H9 (cell line): ENCODE data around the gene LAMTOR5. TPM values are rescaled to one million over a fixed set of nuclear protein-coding genes. Genes with fewer than 3 reads are reported as not detected.

Source experiments
- DNase-seq: peaks from one replicate; pipeline ENCODE4 v3.0.0-alpha.2; 2017
- H2AFZ ChIP-seq: one replicate; pipeline ENCODE4 v1.6.1; 2013; ENCODE audit warnings: mild to moderate bottlenecking, low read length, control low read depth, moderate library complexity
- H2AK5ac ChIP-seq: 2 replicates; pipeline ENCODE4 v1.6.1; 2013; ENCODE audit warnings: low read length, control low read depth, mixed read lengths; ENCODE audit not compliant: insufficient read length
- H2BK120ac ChIP-seq: one replicate; pipeline ENCODE4 v1.6.1; 2013; ENCODE audit warnings: low read depth, mild to moderate bottlenecking, low read length, control low read depth, inconsistent platforms; ENCODE audit not compliant: poor library complexity, severe bottlenecking
- H2BK12ac ChIP-seq: 2 replicates; pipeline ENCODE4 v1.6.1; 2013; ENCODE audit warnings: low read length, control low read depth, mixed read lengths, low read depth; ENCODE audit not compliant: insufficient read length
- H2BK15ac ChIP-seq: 2 replicates; pipeline ENCODE4 v1.6.1; 2013; ENCODE audit warnings: low read depth, low read length, control low read depth
- H2BK20ac ChIP-seq: one replicate; pipeline ENCODE4 v1.6.1; 2013; ENCODE audit warnings: low read depth, mild to moderate bottlenecking, low read length, control low read depth, inconsistent platforms; ENCODE audit not compliant: poor library complexity, severe bottlenecking
- H2BK5ac ChIP-seq: 2 replicates; pipeline ENCODE4 v1.6.1; 2013; ENCODE audit warnings: low read length, control low read depth, mixed read lengths; ENCODE audit not compliant: insufficient read length
- H3K14ac ChIP-seq: 2 replicates; pipeline ENCODE4 v1.6.1; 2013; ENCODE audit warnings: low read length, control low read depth; ENCODE audit not compliant: insufficient read depth
- H3K18ac ChIP-seq: 2 replicates; pipeline ENCODE4 v1.6.1; 2013; ENCODE audit warnings: low read depth, mild to moderate bottlenecking, mixed read lengths, low read length, control low read depth; ENCODE audit not compliant: insufficient read length
- H3K23ac ChIP-seq: 2 replicates; pipeline ENCODE4 v1.6.1; 2013; ENCODE audit warnings: low read length, control low read depth, mixed read lengths, low read depth; ENCODE audit not compliant: insufficient read length
- H3K23me2 ChIP-seq: 2 replicates; pipeline ENCODE4 v1.6.1; 2013; ENCODE audit warnings: low read depth, mild to moderate bottlenecking, mixed read lengths, low read length, control low read depth; ENCODE audit not compliant: insufficient read length, poor library complexity, severe bottlenecking
- H3K27ac ChIP-seq: 2 replicates; pipeline ENCODE4 v1.5.1; 2013; ENCODE audit warnings: low read length, control low read depth, mixed read lengths, low read depth; ENCODE audit not compliant: insufficient read length
- H3K27me3 ChIP-seq: 2 replicates; pipeline ENCODE4 v1.6.1; 2013; ENCODE audit warnings: low read length, control low read depth, inconsistent platforms; ENCODE audit not compliant: insufficient read depth
- H3K4ac ChIP-seq: 2 replicates; pipeline ENCODE4 v1.6.1; 2013; ENCODE audit warnings: low read depth, mild to moderate bottlenecking, control low read depth, inconsistent platforms, low read length, moderate library complexity
- H3K4me1 ChIP-seq: 2 replicates; pipeline ENCODE4 v1.6.1; 2013; ENCODE audit warnings: low read length, control low read depth, inconsistent platforms; ENCODE audit not compliant: insufficient read depth
- H3K4me2 ChIP-seq: 2 replicates; pipeline ENCODE4 v1.6.1; 2013; ENCODE audit warnings: low read length, control low read depth, mixed read lengths; ENCODE audit not compliant: insufficient read length, insufficient read depth
- H3K56ac ChIP-seq: 2 replicates; pipeline ENCODE4 v1.6.1; 2013; ENCODE audit warnings: low read depth, mild to moderate bottlenecking, mixed read lengths, low read length, control low read depth; ENCODE audit not compliant: insufficient read length
- H3K79me1 ChIP-seq: 2 replicates; pipeline ENCODE4 v1.6.1; 2013; ENCODE audit warnings: low read depth, mild to moderate bottlenecking, moderate library complexity, low read length, control low read depth, inconsistent platforms; ENCODE audit not compliant: insufficient read depth, poor library complexity, severe bottlenecking
- H3K79me2 ChIP-seq: 2 replicates; pipeline ENCODE4 v1.6.1; 2013; ENCODE audit warnings: low read length, control low read depth, inconsistent platforms; ENCODE audit not compliant: insufficient read depth
- H3K9ac ChIP-seq: 2 replicates; pipeline ENCODE4 v1.6.1; 2013; ENCODE audit warnings: low read length, control low read depth, mixed read lengths; ENCODE audit not compliant: insufficient read length; ENCODE audit errors: extremely low read depth
- H3K9me3 ChIP-seq: one replicate; pipeline ENCODE4 v1.6.1; 2013; ENCODE audit warnings: low read depth, low read length, inconsistent platforms; ENCODE audit not compliant: control insufficient read depth
- H3T11ph ChIP-seq: one replicate; pipeline ENCODE4 v1.6.1; 2013; ENCODE audit warnings: mild to moderate bottlenecking, low read length, control low read depth, inconsistent platforms
- H4K20me1 ChIP-seq: one replicate; pipeline ENCODE4 v1.6.1; 2013; ENCODE audit not compliant: control insufficient read depth, insufficient read length, insufficient read depth
- H4K5ac ChIP-seq: 2 replicates; pipeline ENCODE4 v1.6.1; 2013; ENCODE audit warnings: low read depth, mild to moderate bottlenecking, mixed read lengths, low read length, control low read depth; ENCODE audit not compliant: insufficient read length
- H4K8ac ChIP-seq: replicated peaks from 2 replicates; pipeline ENCODE4 v1.6.1; 2013; ENCODE audit warnings: low read length, control low read depth, mixed read lengths, low read depth; ENCODE audit not compliant: insufficient read length
- H4K91ac ChIP-seq: 2 replicates; pipeline ENCODE4 v1.6.1; 2013; ENCODE audit warnings: low read depth, mild to moderate bottlenecking, moderate library complexity, mixed read lengths, low read length, control low read depth; ENCODE audit not compliant: insufficient read length
- H3K27ac Mint-ChIP-seq, 3 experiments: 2 replicates in 2 of 3; 3 replicates in 1 of 3; pipeline ENCODE4 v1.8.0; 2020 to 2021; ENCODE audit warnings: mixed read lengths in 3 of 3, mild to moderate bottlenecking in 1 of 3, moderate library complexity in 1 of 3
- H3K27me3 Mint-ChIP-seq: 2 replicates; pipeline ENCODE4 v1.8.0; 2021; ENCODE audit warnings: low read depth, mild to moderate bottlenecking, moderate library complexity, mixed read lengths
- H3K36me3 Mint-ChIP-seq, 3 experiments: 2 replicates in 2 of 3; 3 replicates in 1 of 3; pipeline ENCODE4 v1.8.0; 2020 to 2021; ENCODE audit warnings: low read depth in 3 of 3, mixed read lengths in 3 of 3; ENCODE audit not compliant: insufficient read depth in 1 of 3
- H3K4me1 Mint-ChIP-seq, 2 experiments: 2 replicates each; pipeline ENCODE4 v1.8.0; 2020; ENCODE audit warnings: mixed read lengths in 2 of 2
- H3K4me3 Mint-ChIP-seq, 2 experiments: 2 replicates in 1 of 2; 3 replicates in 1 of 2; pipeline ENCODE4 v1.8.0; 2020 to 2021; ENCODE audit warnings: mild to moderate bottlenecking in 2 of 2, mixed read lengths in 2 of 2, moderate library complexity in 1 of 2
- H3K9me3 Mint-ChIP-seq, 2 experiments: 2 replicates in 1 of 2; 3 replicates in 1 of 2; pipeline ENCODE4 v1.8.0; 2020; ENCODE audit warnings: mild to moderate bottlenecking in 2 of 2, mixed read lengths in 2 of 2, moderate library complexity in 1 of 2
- WGBS: extraction: QIAGEN DNeasy Blood & Tissue Kit; methylation state at CpG from one replicate; pipeline ENCODE4 v1.1.7; 2013; ENCODE audit warnings: missing lambda C conversion rate, low lambda C conversion rate, mixed read lengths; ENCODE audit not compliant: insufficient read length; ENCODE audit errors: extremely low coverage; 5-methylcytosine and 5-hydroxymethylcytosine counted together
- total RNA-seq: library from RNA; stranded (reverse); gene quantifications from 2 replicates; pipeline ENCODE4 v1.2.1, GENCODE V29; 2021
- TF ChIP-seq, protein P1 (sequence below): fragments of 200-600 bp; sonication (generic); conservative IDR thresholded peaks from 3 replicates; pipeline ENCODE4 v1.8.0; 2021; ENCODE audit warnings: antibody characterized with exemption, mild to moderate bottlenecking

Gene LAMTOR5
- total RNA-seq, 1 experiment from 2014 or later, result 108 TPM

DNA sequence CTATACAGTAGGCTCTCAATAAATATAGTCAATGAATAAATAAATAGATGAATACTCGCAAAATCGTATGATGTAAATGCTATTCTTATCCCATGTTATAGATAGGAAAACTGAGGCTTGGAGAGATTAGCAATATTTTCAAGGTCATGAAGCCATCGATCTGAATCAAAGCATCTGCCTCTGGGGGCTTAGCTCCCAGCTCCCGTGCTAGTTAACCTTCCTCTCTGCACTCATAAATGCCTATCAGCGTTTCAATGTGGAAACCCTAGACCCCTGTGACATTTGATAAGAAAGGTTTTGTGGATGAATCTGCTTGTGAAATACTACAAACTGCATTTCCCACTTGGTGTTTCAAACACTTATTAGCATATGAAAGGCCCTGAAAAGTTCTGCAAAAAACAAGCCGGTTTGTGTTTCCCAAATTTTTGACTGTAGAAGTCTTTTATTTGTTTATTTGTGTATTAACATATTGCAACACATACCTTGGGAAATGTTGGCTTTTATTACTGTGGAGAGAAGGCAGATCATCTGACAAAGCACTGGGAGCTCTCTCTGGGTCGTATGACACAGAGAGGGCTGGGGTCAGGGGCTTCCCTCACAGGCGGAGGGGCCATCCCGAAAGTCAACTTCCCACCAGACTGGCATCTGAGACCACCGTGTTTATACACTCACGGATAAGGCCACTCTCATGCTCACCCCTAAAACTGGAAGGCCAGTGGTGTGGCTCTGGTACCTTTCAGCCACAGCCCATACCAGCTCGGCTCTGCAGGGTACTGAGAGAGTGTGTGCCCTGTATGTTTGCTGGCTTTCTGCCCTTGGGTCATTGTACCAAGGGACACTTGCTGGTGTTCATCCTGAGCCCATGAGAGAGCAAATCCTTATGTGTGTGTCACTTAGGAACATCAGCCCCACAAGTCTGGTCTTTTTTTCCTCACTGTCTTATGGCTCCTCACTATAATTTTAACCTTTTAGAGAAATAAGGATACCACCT, 42.5 kb upstream of the LAMTOR5 start:
- H3K27ac Mint-ChIP-seq, result no peak overlapping the region
- peaks cover 18 to 21% of the 10 kb centered on the region in 2 experiments for H3K4me1 Mint-ChIP-seq
- Histone ChIP-seq H4K5ac (no peak overlapping the region), H2BK5ac (no peak overlapping the region), H2AK5ac (no peak overlapping the region), H2BK12ac (no peak overlapping the region), H3K14ac (no peak overlapping the region), H3K23me2 (no peaks in the 10 kb centered on the region), H3K79me1 (no peaks in the 10 kb centered on the region), H3K4me2 (no peak overlapping the region), H4K8ac (no peak overlapping the region), H2BK120ac (no peak overlapping the region), H3K9ac (no peak overlapping the region), H3K4me1 (peaks cover 2% of the 10 kb centered on the region; the same call in 1 of the 2 replicates), H3K23ac (no peak overlapping the region), H2BK15ac (no peak overlapping the region), H2AFZ (no peak overlapping the region), H3K79me2 (no peaks in the 10 kb centered on the region), H3K56ac (no peak overlapping the region), H2BK20ac (no peak overlapping the region), H4K91ac (no peak overlapping the region), H3K9me3 (no peaks in the 10 kb centered on the region), H3T11ph (no peak overlapping the region), H3K27ac (no peak overlapping the region), H3K18ac (no peak overlapping the region), H3K4ac (no peak overlapping the region), H4K20me1 (no peaks in the 10 kb centered on the region), H3K27me3 (no peaks in the 10 kb centered on the region)
- TF ChIP-seq, protein P1, sequence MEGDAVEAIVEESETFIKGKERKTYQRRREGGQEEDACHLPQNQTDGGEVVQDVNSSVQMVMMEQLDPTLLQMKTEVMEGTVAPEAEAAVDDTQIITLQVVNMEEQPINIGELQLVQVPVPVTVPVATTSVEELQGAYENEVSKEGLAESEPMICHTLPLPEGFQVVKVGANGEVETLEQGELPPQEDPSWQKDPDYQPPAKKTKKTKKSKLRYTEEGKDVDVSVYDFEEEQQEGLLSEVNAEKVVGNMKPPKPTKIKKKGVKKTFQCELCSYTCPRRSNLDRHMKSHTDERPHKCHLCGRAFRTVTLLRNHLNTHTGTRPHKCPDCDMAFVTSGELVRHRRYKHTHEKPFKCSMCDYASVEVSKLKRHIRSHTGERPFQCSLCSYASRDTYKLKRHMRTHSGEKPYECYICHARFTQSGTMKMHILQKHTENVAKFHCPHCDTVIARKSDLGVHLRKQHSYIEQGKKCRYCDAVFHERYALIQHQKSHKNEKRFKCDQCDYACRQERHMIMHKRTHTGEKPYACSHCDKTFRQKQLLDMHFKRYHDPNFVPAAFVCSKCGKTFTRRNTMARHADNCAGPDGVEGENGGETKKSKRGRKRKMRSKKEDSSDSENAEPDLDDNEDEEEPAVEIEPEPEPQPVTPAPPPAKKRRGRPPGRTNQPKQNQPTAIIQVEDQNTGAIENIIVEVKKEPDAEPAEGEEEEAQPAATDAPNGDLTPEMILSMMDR, result no peak
- WGBS, result no CpG with 5 or more reads among the region's 12 CpGs
- peaks cover 11% of the 10 kb centered on the region for H3K27me3 Mint-ChIP-seq
- no peaks in the 10 kb centered on the region for H3K36me3 Mint-ChIP-seq
- no peak for DNase-seq
- H3K9me3 Mint-ChIP-seq, result no peaks in the 10 kb centered on the region
- no peak overlapping the region for H3K4me3 Mint-ChIP-seq
